Measurements from ENCODE around the gene FLT4. TPM values are rescaled to one million over a fixed set of nuclear protein-coding genes. Genes with fewer than 3 reads are reported as not detected.

FLT4 gene
- total RNA-seq, 1 donor from 2014 or later = 2.0 TPM

- Mint-ChIP-seq H3K27me3 (peaks cover 30% of the 10 kb centered on the region), H3K4me1 (ENCODE audit: low read depth) (peaks cover 1% of the 10 kb centered on the region), H3K27ac (no peak overlapping the region), H3K9me3 (ENCODE audit: low read depth) (no peaks in the 10 kb centered on the region), H3K36me3 (ENCODE audit: insufficient read depth) (no peaks in the 10 kb centered on the region), H3K4me3 (ENCODE audit: low read depth) (no peak overlapping the region)
- DNase-seq (ENCODE audit: low spot score, unreplicated experiment) = no peak
- TF ChIP-seq CTCF (IDR thresholded peaks at IDR 0.05; ENCODE audit: unreplicated experiment) = no peak
These were observed 52.6 kb downstream of the FLT4 start for GRCh38 chr5:180596668-180597231.

- Mint-ChIP-seq H3K4me1 (ENCODE audit: low read depth) (peaks cover 1% of the 10 kb centered on the region), H3K27me3 (peaks cover 30% of the 10 kb centered on the region), H3K4me3 (ENCODE audit: low read depth) (no peak overlapping the region), H3K27ac (no peak overlapping the region), H3K9me3 (ENCODE audit: low read depth) (no peaks in the 10 kb centered on the region), H3K36me3 (ENCODE audit: insufficient read depth) (no peaks in the 10 kb centered on the region)
- no peak for DNase-seq (ENCODE audit: low spot score, unreplicated experiment)
- no peak for TF ChIP-seq CTCF (IDR thresholded peaks at IDR 0.05; ENCODE audit: unreplicated experiment)
These were observed 53.2 kb downstream of the FLT4 start for GRCh38 chr5:180596115-180596667.

DNA sequence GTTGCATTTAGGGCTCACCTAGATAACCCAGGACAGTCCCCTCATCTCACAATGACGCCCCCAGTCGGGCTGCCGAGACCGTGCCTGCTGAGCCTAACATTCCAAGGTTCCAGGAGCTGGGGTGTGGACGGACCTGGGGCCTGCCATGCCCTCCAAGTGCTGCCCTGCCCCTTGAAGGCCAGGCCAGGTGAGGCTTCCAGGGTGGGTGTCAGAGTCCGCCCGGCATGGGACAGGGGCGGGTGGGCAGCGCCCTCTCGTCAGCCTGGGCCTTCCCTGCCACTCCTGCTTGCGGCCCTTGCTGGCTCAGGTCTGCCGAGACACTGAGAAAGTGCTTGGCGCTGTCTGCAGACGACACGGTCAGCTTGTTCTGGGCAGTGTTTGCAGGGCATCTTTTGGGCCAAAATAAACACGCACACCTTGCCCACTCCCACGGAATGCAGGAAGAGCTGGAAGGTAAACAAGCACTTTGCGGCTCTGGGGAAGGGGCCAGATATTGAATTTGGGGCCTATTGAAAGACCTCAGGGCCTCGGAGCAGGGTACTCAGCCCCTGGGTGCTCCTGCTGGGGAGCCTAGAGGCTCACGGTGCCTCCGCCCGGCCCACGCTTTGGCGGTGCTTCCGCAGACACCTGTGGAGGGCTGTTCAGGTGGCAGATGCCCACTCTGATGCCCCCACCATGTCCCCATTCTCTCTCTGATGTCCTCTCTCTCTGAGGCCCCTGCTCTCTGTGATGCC is 53.9 kb downstream of the FLT4 start:
- Mint-ChIP-seq H3K27me3 (peaks cover 30% of the 10 kb centered on the region), H3K4me3 (ENCODE audit: low read depth) (no peak overlapping the region), H3K27ac (no peak overlapping the region), H3K4me1 (ENCODE audit: low read depth) (peaks cover 1% of the 10 kb centered on the region), H3K9me3 (ENCODE audit: low read depth) (no peaks in the 10 kb centered on the region), H3K36me3 (ENCODE audit: insufficient read depth) (no peaks in the 10 kb centered on the region)
- DNase-seq (ENCODE audit: low spot score, unreplicated experiment) = no peak
- no peak for TF ChIP-seq CTCF (IDR thresholded peaks at IDR 0.05; ENCODE audit: unreplicated experiment)

DNA sequence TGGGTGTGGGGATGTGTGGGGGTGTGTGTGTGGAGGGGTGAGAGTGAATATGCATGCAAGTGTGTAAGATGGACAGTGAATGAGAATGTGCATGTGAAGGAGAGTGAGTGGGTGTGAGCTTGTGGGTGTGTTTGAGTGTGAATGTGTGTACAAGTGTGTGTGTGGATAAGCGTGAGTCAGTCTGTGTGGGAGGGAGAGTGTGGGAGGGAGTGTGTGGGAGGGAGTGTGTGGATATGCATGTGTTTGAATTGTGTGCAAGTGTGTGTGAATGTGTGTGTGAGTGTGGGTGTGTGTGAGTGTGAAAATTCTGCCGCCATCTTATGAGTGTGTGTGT is 54.4 kb downstream of the FLT4 start:
- no peaks in the 10 kb centered on the region for H3K9me3 Mint-ChIP-seq (ENCODE audit: low read depth)
- peaks cover 26% of the 10 kb centered on the region for H3K27me3 Mint-ChIP-seq
- peaks cover 1% of the 10 kb centered on the region for H3K4me1 Mint-ChIP-seq (ENCODE audit: low read depth)
- no peak overlapping the region for H3K27ac Mint-ChIP-seq
- no peak for DNase-seq (ENCODE audit: low spot score, unreplicated experiment)
- H3K4me3 Mint-ChIP-seq (ENCODE audit: low read depth) = no peak overlapping the region
- H3K36me3 Mint-ChIP-seq (ENCODE audit: insufficient read depth) = no peaks in the 10 kb centered on the region
- no peak for TF ChIP-seq CTCF (IDR thresholded peaks at IDR 0.05; ENCODE audit: unreplicated experiment)

GRCh38 chr5:180594311-180595045 is 54.9 kb downstream of the FLT4 start:
- Mint-ChIP-seq H3K36me3 (ENCODE audit: insufficient read depth) (no peaks in the 10 kb centered on the region), H3K27ac (no peak overlapping the region), H3K4me3 (ENCODE audit: low read depth) (no peak overlapping the region), H3K9me3 (ENCODE audit: low read depth) (no peaks in the 10 kb centered on the region), H3K4me1 (ENCODE audit: low read depth) (peaks cover 1% of the 10 kb centered on the region), H3K27me3 (peaks cover 31% of the 10 kb centered on the region)
- no peak for TF ChIP-seq CTCF (IDR thresholded peaks at IDR 0.05; ENCODE audit: unreplicated experiment)
- DNase-seq (ENCODE audit: low spot score, unreplicated experiment) = no peak

Measured in progenitor cell of endocrine pancreas (in vitro differentiated cells).